SJCRH30 (cell line): ENCODE data around the gene ATP12A. TPM values are rescaled to one million over a fixed set of nuclear protein-coding genes. Genes with fewer than 3 reads are reported as not detected.

Experiments used
- DNase-seq, 2 experiments: peaks; one replicate each; pipeline ENCODE4 v3.0.0-alpha.2; 2015 to 2020
- H3K27ac ChIP-seq: fragments of 250-450 bp; sonication (Bioruptor Pico); 2 replicates; pipeline ENCODE4 v1.5.1; 2020; ENCODE audit warnings: mild to moderate bottlenecking, moderate library complexity
- H3K27me3 ChIP-seq: fragments of 250-450 bp; sonication (Bioruptor Pico); 2 replicates; pipeline ENCODE4 v1.5.1; 2020; ENCODE audit warnings: mild to moderate bottlenecking, moderate library complexity
- H3K36me3 ChIP-seq: fragments of 250-450 bp; sonication (Bioruptor Pico); 2 replicates; pipeline ENCODE4 v1.5.1; 2020; ENCODE audit warnings: mild to moderate bottlenecking, moderate library complexity
- H3K4me1 ChIP-seq: fragments of 250-450 bp; sonication (Bioruptor Pico); 2 replicates; pipeline ENCODE4 v1.5.1; 2020; ENCODE audit warnings: mild to moderate bottlenecking, moderate library complexity
- H3K4me3 ChIP-seq: fragments of 250-450 bp; sonication (Bioruptor Pico); 2 replicates; pipeline ENCODE4 v1.5.1; 2020; ENCODE audit warnings: mild to moderate bottlenecking, moderate library complexity
- H3K9me3 ChIP-seq: fragments of 250-450 bp; sonication (Bioruptor Pico); replicated peaks from 2 replicates; pipeline ENCODE4 v1.5.1; 2020; ENCODE audit warnings: mild to moderate bottlenecking, moderate library complexity
- total RNA-seq: library from RNA; depleted of rRNA; stranded (reverse); fragments of >200 nt; shearing (Covaris generic); gene quantifications from 2 replicates; pipeline ENCODE4 v1.2.3, GENCODE V29; 2014; rRNA removed

The ATP12A gene
- total RNA-seq, 1 experiment from 2014 or later = 0.06 TPM

- H3K36me3 ChIP-seq = no peaks in the 10 kb centered on the region
- H3K4me1 ChIP-seq = 0 out of 2 replicates have a peak, but pooled peaks cover 4% of the 10 kb centered on the region
- no peaks in the 10 kb centered on the region for H3K9me3 ChIP-seq
- no peak for DNase-seq
- H3K27me3 ChIP-seq = no peaks in the 10 kb centered on the region
- no peak overlapping the region for H3K4me3 ChIP-seq
- H3K27ac ChIP-seq = no peak overlapping the region
Measured at GRCh38 chr13:24744247-24744646, 64.0 kb downstream of the ATP12A start.

GRCh38 chr13:24745516-24745860, 65.3 kb downstream of the ATP12A start:
- Histone ChIP-seq H3K27ac (no peak overlapping the region), H3K4me3 (no peak overlapping the region), H3K9me3 (no peaks in the 10 kb centered on the region), H3K36me3 (no peaks in the 10 kb centered on the region), H3K4me1 (0 out of 2 replicates have a peak, but pooled peaks cover 4% of the 10 kb centered on the region), H3K27me3 (no peaks in the 10 kb centered on the region)
- no peak for DNase-seq

- DNase-seq = no peak
- Histone ChIP-seq H3K4me1 (0 out of 2 replicates have a peak, but pooled peaks cover 4% of the 10 kb centered on the region), H3K9me3 (no peaks in the 10 kb centered on the region), H3K27me3 (no peaks in the 10 kb centered on the region), H3K4me3 (no peak overlapping the region), H3K27ac (no peak overlapping the region), H3K36me3 (no peaks in the 10 kb centered on the region)
Measured at GRCh38 chr13:24745861-24746617, 65.8 kb downstream of the ATP12A start.

- no peaks in the 10 kb centered on the region for H3K27me3 ChIP-seq
- H3K4me3 ChIP-seq = no peak overlapping the region
- H3K9me3 ChIP-seq = no peaks in the 10 kb centered on the region
- H3K4me1 ChIP-seq = no peaks in the 10 kb centered on the region
- no peaks in the 10 kb centered on the region for H3K36me3 ChIP-seq
- no peak overlapping the region for H3K27ac ChIP-seq
- DNase-seq = no peak
Measured at GRCh38 chr13:24746618-24747247, 66.5 kb downstream of the ATP12A start.

- Histone ChIP-seq H3K4me3 (no peak overlapping the region), H3K4me1 (no peaks in the 10 kb centered on the region), H3K27ac (no peak overlapping the region), H3K36me3 (no peaks in the 10 kb centered on the region), H3K9me3 (no peaks in the 10 kb centered on the region), H3K27me3 (no peaks in the 10 kb centered on the region)
- no peak for DNase-seq
Measured at GRCh38 chr13:24747248-24748060, 67.2 kb downstream of the ATP12A start.

GRCh38 chr13:24748061-24748400, 67.8 kb downstream of the ATP12A start:
- no peak overlapping the region for H3K4me3 ChIP-seq
- no peak for DNase-seq
- no peak overlapping the region for H3K27ac ChIP-seq
- H3K4me1 ChIP-seq = no peaks in the 10 kb centered on the region
- H3K36me3 ChIP-seq = no peaks in the 10 kb centered on the region
- H3K9me3 ChIP-seq = no peaks in the 10 kb centered on the region
- no peaks in the 10 kb centered on the region for H3K27me3 ChIP-seq

- Histone ChIP-seq H3K27me3 (peaks cover 3% of the 10 kb centered on the region; the same call in 1 of the 2 replicates), H3K4me1 (no peaks in the 10 kb centered on the region; the same call in 1 of the 2 replicates)
Measured at GRCh38 chr13:24759197-24759596, 79.0 kb downstream of the ATP12A start.

More at GRCh38 chr13:24759197-24759596, 79.0 kb downstream of the ATP12A start:
- H3K9me3 ChIP-seq = no peaks in the 10 kb centered on the region
- H3K36me3 ChIP-seq = no peaks in the 10 kb centered on the region
- H3K27ac ChIP-seq = no peak overlapping the region
- DNase-seq = no peak
- no peak overlapping the region for H3K4me3 ChIP-seq

Other genes with a start within 250 kb of the ATP12A start
- gene PARP4, start 167.6 kb upstream of the ATP12A start, total RNA-seq = 49.9 and 54.0 TPM in 2 replicates
- not detected in 2 replicates for gene RNF17, start 83.8 kb downstream of the ATP12A start, total RNA-seq